HepG2 (cell line): Measurements from ENCODE around the gene PIK3CG.

Source experiments
- CREB1 ChIP-seq, 2 experiments: fragments of 450-650 bp in 1 of 2; IDR thresholded peaks; 2 replicates each; pipeline ENCODE4 v1.6.1; 2016 to 2017; ENCODE audit warnings: control low read depth in 1 of 2, mild to moderate bottlenecking in 1 of 2, missing compliant biosample characterization in 1 of 2, missing genetic modification characterization in 1 of 2
- ESRRA ChIP-seq: sonication (generic); formaldehyde crosslinking; IDR thresholded peaks from 2 replicates; pipeline ENCODE4 v1.5.1; 2020; ENCODE audit warnings: mild to moderate bottlenecking, low read depth, missing genetic modification reagents
- HCFC1 ChIP-seq: fragments of 150-350 bp; IDR thresholded peaks from 2 replicates; pipeline ENCODE4 v1.6.1; 2014; ENCODE audit warnings: low read depth, low read length
- KDM5A ChIP-seq: fragments of 200-600 bp; sonication (generic); IDR thresholded peaks from 2 replicates; pipeline ENCODE4 v1.7.0; 2018; ENCODE audit warnings: antibody characterized with exemption, mild to moderate bottlenecking, low read length, borderline replicate concordance
- MTF1 ChIP-seq: sonication (generic); formaldehyde crosslinking; IDR thresholded peaks from 2 replicates; pipeline ENCODE4 v1.5.0; 2020; ENCODE audit warnings: missing genetic modification reagents
- NPAS2 ChIP-seq: sonication (generic); formaldehyde crosslinking; IDR thresholded peaks from 2 replicates; pipeline ENCODE4 v1.8.0; 2022; ENCODE audit warnings: mild to moderate bottlenecking, missing genetic modification reagents, borderline replicate concordance
- RAD21 ChIP-seq: fragments of 450-650 bp; formaldehyde crosslinking; IDR thresholded peaks from 2 replicates; pipeline ENCODE4 v1.5.0; 2020; ENCODE audit warnings: mild to moderate bottlenecking
- SAFB2 ChIP-seq: sonication (generic); formaldehyde crosslinking; IDR thresholded peaks from 2 replicates; pipeline ENCODE4 v1.5.1; 2020; ENCODE audit warnings: missing genetic modification reagents, low read depth, mild to moderate bottlenecking, borderline replicate concordance
- YY1 ChIP-seq: IDR thresholded peaks from 2 replicates; pipeline ENCODE4 v1.6.1; 2011; ENCODE audit warnings: low read length, low read depth, moderate library complexity, mild to moderate bottlenecking; ENCODE audit not compliant: insufficient read depth, insufficient replicate concordance
- TF ChIP-seq, protein P1 (sequence below), 2 experiments: IDR thresholded peaks; 2 replicates each; pipeline ENCODE4 v1.6.1; 2011 to 2012; ENCODE audit warnings: low read length in 2 of 2, borderline replicate concordance in 1 of 2, low read depth in 1 of 2, mild to moderate bottlenecking in 1 of 2, moderate library complexity in 1 of 2
- TF ChIP-seq, protein P2 (sequence below): sonication (generic); formaldehyde crosslinking; IDR thresholded peaks from 2 replicates; pipeline ENCODE4 v1.5.0; 2020; ENCODE audit warnings: mild to moderate bottlenecking, missing genetic modification reagents, moderate library complexity
- TF ChIP-seq, protein P3 (sequence below): IDR thresholded peaks from 2 replicates; pipeline ENCODE4 v1.6.1; 2016; ENCODE audit warnings: missing compliant biosample characterization, missing genetic modification reagents, borderline replicate concordance
- TF ChIP-seq, protein P4 (sequence below): IDR thresholded peaks from 2 replicates; pipeline ENCODE4 v1.6.1; 2016; ENCODE audit warnings: missing biosample characterization, missing genetic modification reagents, low read depth

DNA sequence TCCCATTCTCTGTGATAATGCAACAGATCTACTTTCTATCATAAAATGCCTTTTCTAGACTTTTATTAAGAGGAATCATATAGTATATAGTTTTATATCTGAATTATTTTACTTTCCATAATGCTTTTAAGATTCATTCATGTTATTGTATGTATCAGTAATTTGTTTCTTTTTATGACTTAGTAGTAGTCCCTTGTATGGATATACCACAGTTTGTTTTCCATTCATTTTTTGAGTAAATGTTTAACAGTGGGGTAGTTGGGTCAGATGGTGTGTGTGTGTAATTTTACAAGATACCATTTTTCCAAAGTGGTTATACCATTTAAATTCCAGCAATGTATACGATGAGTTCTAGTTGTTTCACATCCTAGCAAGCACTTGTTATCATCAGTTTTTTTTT, 10.4 kb downstream of the PIK3CG start:
- TF ChIP-seq RAD21 (CRISPR knock-in tag) (no peak), CREB1 (IDR thresholded peaks at IDR 0.05) (no peak), CREB1 (CRISPR knock-in tag; IDR thresholded peaks at IDR 0.05) (no peak), SAFB2 (no peak), KDM5A (no peak), HCFC1 (no peak), MTF1 (no peak), NPAS2 (CRISPR knock-in tag) (no peak), YY1 (no peak), ESRRA (CRISPR knock-in tag) (no peak)
- TF ChIP-seq, protein P1, sequence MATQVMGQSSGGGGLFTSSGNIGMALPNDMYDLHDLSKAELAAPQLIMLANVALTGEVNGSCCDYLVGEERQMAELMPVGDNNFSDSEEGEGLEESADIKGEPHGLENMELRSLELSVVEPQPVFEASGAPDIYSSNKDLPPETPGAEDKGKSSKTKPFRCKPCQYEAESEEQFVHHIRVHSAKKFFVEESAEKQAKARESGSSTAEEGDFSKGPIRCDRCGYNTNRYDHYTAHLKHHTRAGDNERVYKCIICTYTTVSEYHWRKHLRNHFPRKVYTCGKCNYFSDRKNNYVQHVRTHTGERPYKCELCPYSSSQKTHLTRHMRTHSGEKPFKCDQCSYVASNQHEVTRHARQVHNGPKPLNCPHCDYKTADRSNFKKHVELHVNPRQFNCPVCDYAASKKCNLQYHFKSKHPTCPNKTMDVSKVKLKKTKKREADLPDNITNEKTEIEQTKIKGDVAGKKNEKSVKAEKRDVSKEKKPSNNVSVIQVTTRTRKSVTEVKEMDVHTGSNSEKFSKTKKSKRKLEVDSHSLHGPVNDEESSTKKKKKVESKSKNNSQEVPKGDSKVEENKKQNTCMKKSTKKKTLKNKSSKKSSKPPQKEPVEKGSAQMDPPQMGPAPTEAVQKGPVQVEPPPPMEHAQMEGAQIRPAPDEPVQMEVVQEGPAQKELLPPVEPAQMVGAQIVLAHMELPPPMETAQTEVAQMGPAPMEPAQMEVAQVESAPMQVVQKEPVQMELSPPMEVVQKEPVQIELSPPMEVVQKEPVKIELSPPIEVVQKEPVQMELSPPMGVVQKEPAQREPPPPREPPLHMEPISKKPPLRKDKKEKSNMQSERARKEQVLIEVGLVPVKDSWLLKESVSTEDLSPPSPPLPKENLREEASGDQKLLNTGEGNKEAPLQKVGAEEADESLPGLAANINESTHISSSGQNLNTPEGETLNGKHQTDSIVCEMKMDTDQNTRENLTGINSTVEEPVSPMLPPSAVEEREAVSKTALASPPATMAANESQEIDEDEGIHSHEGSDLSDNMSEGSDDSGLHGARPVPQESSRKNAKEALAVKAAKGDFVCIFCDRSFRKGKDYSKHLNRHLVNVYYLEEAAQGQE (IDR thresholded peaks at IDR 0.05; ENCODE audit: borderline replicate concordance in 1 of 2, low read depth in 1 of 2, low read length in 2 of 2), result no peak
- TF ChIP-seq, protein P2, sequence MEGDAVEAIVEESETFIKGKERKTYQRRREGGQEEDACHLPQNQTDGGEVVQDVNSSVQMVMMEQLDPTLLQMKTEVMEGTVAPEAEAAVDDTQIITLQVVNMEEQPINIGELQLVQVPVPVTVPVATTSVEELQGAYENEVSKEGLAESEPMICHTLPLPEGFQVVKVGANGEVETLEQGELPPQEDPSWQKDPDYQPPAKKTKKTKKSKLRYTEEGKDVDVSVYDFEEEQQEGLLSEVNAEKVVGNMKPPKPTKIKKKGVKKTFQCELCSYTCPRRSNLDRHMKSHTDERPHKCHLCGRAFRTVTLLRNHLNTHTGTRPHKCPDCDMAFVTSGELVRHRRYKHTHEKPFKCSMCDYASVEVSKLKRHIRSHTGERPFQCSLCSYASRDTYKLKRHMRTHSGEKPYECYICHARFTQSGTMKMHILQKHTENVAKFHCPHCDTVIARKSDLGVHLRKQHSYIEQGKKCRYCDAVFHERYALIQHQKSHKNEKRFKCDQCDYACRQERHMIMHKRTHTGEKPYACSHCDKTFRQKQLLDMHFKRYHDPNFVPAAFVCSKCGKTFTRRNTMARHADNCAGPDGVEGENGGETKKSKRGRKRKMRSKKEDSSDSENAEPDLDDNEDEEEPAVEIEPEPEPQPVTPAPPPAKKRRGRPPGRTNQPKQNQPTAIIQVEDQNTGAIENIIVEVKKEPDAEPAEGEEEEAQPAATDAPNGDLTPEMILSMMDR (CRISPR knock-in tag), result no peak
- TF ChIP-seq, protein P3, sequence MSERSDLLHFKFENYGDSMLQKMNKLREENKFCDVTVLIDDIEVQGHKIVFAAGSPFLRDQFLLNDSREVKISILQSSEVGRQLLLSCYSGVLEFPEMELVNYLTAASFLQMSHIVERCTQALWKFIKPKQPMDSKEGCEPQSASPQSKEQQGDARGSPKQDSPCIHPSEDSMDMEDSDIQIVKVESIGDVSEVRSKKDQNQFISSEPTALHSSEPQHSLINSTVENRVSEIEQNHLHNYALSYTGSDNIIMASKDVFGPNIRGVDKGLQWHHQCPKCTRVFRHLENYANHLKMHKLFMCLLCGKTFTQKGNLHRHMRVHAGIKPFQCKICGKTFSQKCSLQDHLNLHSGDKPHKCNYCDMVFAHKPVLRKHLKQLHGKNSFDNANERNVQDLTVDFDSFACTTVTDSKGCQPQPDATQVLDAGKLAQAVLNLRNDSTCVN, result no peak
- TF ChIP-seq, protein P4, sequence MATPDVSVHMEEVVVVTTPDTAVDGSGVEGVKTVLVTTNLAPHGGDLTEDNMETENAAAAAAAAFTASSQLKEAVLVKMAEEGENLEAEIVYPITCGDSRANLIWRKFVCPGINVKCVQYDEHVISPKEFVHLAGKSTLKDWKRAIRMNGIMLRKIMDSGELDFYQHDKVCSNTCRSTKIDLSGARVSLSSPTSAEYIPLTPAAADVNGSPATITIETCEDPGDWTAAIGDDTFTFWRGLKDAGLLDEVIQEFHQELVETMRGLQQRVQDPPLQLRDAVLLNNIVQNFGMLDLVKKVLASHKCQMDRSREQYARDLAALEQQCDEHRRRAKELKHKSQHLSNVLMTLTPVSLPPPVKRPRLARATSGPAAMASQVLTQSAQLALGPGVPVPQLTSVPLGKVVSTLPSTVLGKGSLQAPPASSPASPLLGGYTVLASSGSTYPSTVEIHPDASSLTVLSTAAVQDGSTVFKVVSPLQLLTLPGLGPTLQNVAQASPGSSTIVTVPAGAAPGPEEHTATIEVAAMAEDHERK (CRISPR knock-in tag), result no peak
